Trophoblast cell (in vitro differentiated cells and primary cell): ENCODE data around the gene COBL.

Experiments used
- DNase-seq, 2 donors: peaks; one replicate each; pipeline ENCODE4 v3.0.0-alpha.2; 2016
- H2AFZ ChIP-seq: 2 replicates; pipeline ENCODE4 v1.6.1; 2013; ENCODE audit warnings: low read length, moderate library complexity, mild to moderate bottlenecking; ENCODE audit not compliant: insufficient read depth, poor library complexity
- H2AK5ac ChIP-seq: 2 replicates; pipeline ENCODE4 v1.6.1; 2013; ENCODE audit warnings: mild to moderate bottlenecking, low read length
- H2BK120ac ChIP-seq: 2 replicates; pipeline ENCODE4 v1.6.1; 2013; ENCODE audit warnings: low read length, mild to moderate bottlenecking, moderate library complexity; ENCODE audit not compliant: insufficient read depth, poor library complexity
- H2BK12ac ChIP-seq: 2 replicates; pipeline ENCODE4 v1.6.1; 2013; ENCODE audit warnings: mild to moderate bottlenecking, low read length, moderate library complexity
- H2BK5ac ChIP-seq: 2 replicates; pipeline ENCODE4 v1.6.1; 2013; ENCODE audit warnings: low read length, low read depth, moderate library complexity, mild to moderate bottlenecking; ENCODE audit not compliant: poor library complexity
- H3K14ac ChIP-seq: 2 replicates; pipeline ENCODE4 v1.6.1; 2013; ENCODE audit warnings: mild to moderate bottlenecking, low read length
- H3K18ac ChIP-seq: 2 replicates; pipeline ENCODE4 v1.6.1; 2013; ENCODE audit warnings: mild to moderate bottlenecking, low read length
- H3K23ac ChIP-seq: 2 replicates; pipeline ENCODE4 v1.6.1; 2013; ENCODE audit warnings: low read length
- H3K27ac ChIP-seq: 2 replicates; pipeline ENCODE4 v1.5.1; 2013; ENCODE audit warnings: low read depth, mild to moderate bottlenecking, inconsistent platforms, low read length, moderate library complexity
- H3K27me3 ChIP-seq: 2 replicates; pipeline ENCODE4 v1.6.1; 2013; ENCODE audit warnings: inconsistent platforms, mild to moderate bottlenecking, low read length, moderate library complexity; ENCODE audit not compliant: insufficient read depth
- H3K36me3 ChIP-seq, 2 experiments: 1 replicate in 1 of 2; 2 replicates in 1 of 2; pipeline ENCODE4 v1.6.1; 2013; ENCODE audit warnings: low read length in 2 of 2, mild to moderate bottlenecking in 2 of 2, moderate library complexity in 1 of 2; ENCODE audit not compliant: insufficient read depth in 2 of 2, control insufficient read depth in 1 of 2
- H3K4ac ChIP-seq: 2 replicates; pipeline ENCODE4 v1.6.1; 2013; ENCODE audit warnings: low read depth, mild to moderate bottlenecking, low read length, moderate library complexity
- H3K4me1 ChIP-seq, 2 experiments: 1 replicate in 1 of 2; 2 replicates in 1 of 2; pipeline ENCODE4 v1.6.1; 2013; ENCODE audit warnings: low read length in 2 of 2, mild to moderate bottlenecking in 2 of 2, moderate library complexity in 1 of 2; ENCODE audit not compliant: insufficient read depth in 2 of 2, control insufficient read depth in 1 of 2
- H3K4me2 ChIP-seq: 2 replicates; pipeline ENCODE4 v1.6.1; 2013; ENCODE audit warnings: inconsistent platforms, mild to moderate bottlenecking, low read length, moderate library complexity
- H3K4me3 ChIP-seq: 2 replicates; pipeline ENCODE4 v1.5.1; 2013; ENCODE audit warnings: mild to moderate bottlenecking, low read depth, low read length, inconsistent platforms
- H3K79me1 ChIP-seq: one replicate; pipeline ENCODE4 v1.6.1; 2013; ENCODE audit warnings: low read length
- H3K79me2 ChIP-seq: 2 replicates; pipeline ENCODE4 v1.6.1; 2013; ENCODE audit warnings: low read length, mild to moderate bottlenecking; ENCODE audit not compliant: control insufficient read depth, insufficient read depth, poor library complexity
- H3K9ac ChIP-seq: 2 replicates; pipeline ENCODE4 v1.6.1; 2013; ENCODE audit warnings: mild to moderate bottlenecking, low read length
- H3K9me3 ChIP-seq: 2 replicates; pipeline ENCODE4 v1.6.1; 2013; ENCODE audit warnings: low read depth, mild to moderate bottlenecking, control low read depth, inconsistent platforms, low read length; ENCODE audit not compliant: insufficient read depth
- H4K12ac ChIP-seq: 2 replicates; pipeline ENCODE4 v1.6.1; 2013; ENCODE audit warnings: low read depth, mild to moderate bottlenecking, low read length, moderate library complexity
- H4K8ac ChIP-seq: 2 replicates; pipeline ENCODE4 v1.6.1; 2013; ENCODE audit warnings: low read depth, mild to moderate bottlenecking, low read length, moderate library complexity
- H4K91ac ChIP-seq: one replicate; pipeline ENCODE4 v1.6.1; 2013; ENCODE audit warnings: low read depth, mild to moderate bottlenecking, low read length, moderate library complexity
- WGBS: extraction: QIAGEN DNeasy Blood & Tissue Kit; methylation state at CpG from one replicate; pipeline ENCODE4 v1.1.7; 2013; ENCODE audit warnings: missing lambda C conversion rate; ENCODE audit not compliant: insufficient read length, insufficient coverage; ENCODE audit errors: extremely low coverage; 5-methylcytosine and 5-hydroxymethylcytosine counted together

The COBL gene

DNA sequence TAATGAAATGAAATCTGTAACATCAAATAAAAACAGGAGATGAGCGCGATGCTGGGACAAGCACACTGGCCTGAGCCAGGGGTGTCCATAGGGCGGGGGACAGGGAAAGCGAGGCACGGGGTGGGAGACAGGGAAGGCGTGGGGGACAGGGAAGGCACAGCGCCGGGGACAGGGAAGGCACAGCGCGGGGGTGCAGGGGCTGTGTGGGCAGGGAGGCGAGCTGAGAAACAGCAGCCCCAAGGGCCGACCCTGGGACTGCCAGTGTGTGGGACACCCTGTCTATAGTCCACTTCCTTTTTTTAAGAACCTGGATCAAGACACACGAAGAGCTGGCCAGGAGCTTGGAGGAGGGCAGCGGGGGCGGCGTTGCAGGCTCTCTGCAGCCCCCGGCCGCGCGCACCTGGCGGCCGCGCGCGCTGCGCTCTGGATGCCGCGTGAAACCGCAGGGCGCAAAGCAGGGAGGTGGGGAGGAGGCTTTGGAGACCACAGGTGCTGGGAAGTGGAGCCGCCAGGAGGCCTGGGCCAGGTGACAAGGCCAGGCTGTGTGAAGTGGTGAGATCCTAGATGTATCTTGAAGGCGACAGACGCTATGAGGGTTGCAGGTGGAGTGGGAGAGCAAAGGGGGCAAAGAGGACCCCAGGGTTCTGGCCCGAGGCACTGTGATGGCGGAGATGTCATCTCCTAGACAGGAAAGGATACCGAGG lies 157.7 kb downstream of the COBL start:
- H3K9me3 ChIP-seq: peaks cover 1% of the 10 kb centered on the region
- DNase-seq: no peak
- H3K27ac ChIP-seq: no peak overlapping the region
- H2BK120ac ChIP-seq: no peak overlapping the region
- no peaks in the 10 kb centered on the region for H3K79me1 ChIP-seq
- no peak overlapping the region for H3K4me3 ChIP-seq
- no peak overlapping the region for H2BK5ac ChIP-seq
- H3K4ac ChIP-seq: no peak overlapping the region
- H2AFZ ChIP-seq: no peak overlapping the region
- H3K4me2 ChIP-seq: no peak overlapping the region
- no peak overlapping the region for H2AK5ac ChIP-seq
- H4K91ac ChIP-seq: no peak overlapping the region
- H4K12ac ChIP-seq: no peak overlapping the region
- H3K14ac ChIP-seq: no peak overlapping the region
- no peaks in the 10 kb centered on the region for H3K36me3 ChIP-seq
- no peak overlapping the region for H3K23ac ChIP-seq
- H4K8ac ChIP-seq: no peak overlapping the region
- H3K9ac ChIP-seq: no peak overlapping the region
- no peaks in the 10 kb centered on the region for H3K4me1 ChIP-seq
- H3K18ac ChIP-seq: no peak overlapping the region
- no peaks in the 10 kb centered on the region for H3K27me3 ChIP-seq
- no peak overlapping the region for H2BK12ac ChIP-seq
- no CpG with 5 or more reads among the region's 36 CpGs for WGBS
- no peaks in the 10 kb centered on the region for H3K79me2 ChIP-seq

DNA sequence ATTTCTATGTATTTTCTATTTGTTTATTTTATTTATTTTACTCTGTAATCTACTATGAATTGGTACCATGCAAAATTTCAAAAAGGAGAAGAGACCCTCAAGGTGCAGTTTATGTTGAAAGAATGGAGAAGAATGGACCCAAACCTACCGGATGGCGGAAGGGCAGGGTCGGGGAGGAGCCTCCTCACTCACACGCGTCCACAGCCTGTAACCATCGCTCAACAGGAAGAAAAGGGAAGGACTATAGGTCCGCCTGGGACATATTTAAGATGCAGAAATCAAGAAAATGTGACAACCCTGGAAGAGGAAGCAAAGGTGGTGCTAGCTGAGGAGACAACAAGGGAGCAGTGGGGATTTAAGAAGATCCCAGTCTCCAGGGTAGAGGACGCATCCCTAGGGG lies 158.4 kb downstream of the COBL start:
- Histone ChIP-seq H4K91ac (no peak overlapping the region), H3K14ac (no peak overlapping the region), H3K18ac (no peak overlapping the region), H3K4me1 (no peaks in the 10 kb centered on the region), H3K36me3 (no peaks in the 10 kb centered on the region), H4K12ac (no peak overlapping the region), H3K9me3 (peaks cover 3% of the 10 kb centered on the region), H3K4me2 (no peak overlapping the region), H3K79me2 (no peaks in the 10 kb centered on the region), H3K27ac (no peak overlapping the region), H3K23ac (no peak overlapping the region), H3K27me3 (no peaks in the 10 kb centered on the region), H2AFZ (no peak overlapping the region), H4K8ac (no peak overlapping the region), H2BK12ac (no peak overlapping the region), H2AK5ac (no peak overlapping the region), H3K9ac (no peak overlapping the region), H3K4me3 (no peak overlapping the region), H3K4ac (no peak overlapping the region), H2BK120ac (no peak overlapping the region), H2BK5ac (no peak overlapping the region), H3K79me1 (no peaks in the 10 kb centered on the region)
- WGBS: no CpG with 5 or more reads among the region's 8 CpGs
- no peak for DNase-seq

DNA sequence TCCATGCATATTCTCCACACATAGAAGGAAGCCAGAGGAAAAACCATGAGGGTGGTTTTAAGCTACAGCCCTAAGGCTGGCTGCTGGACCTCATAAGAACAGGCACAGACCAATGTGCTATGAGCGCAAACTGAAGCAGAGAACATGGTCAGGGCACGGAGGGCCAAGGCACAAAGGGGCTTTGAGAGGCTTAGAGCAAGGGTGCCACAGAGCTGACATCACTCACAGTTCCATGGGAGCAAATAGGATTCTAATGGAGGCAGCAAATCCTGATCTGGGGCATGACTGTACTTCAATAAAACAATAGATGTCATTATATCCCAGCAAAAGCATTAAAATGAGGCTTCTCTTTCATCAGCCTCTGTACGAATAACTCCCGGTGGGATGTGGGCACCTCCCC lies 162.4 kb downstream of the COBL start:
- no peak overlapping the region for H3K14ac ChIP-seq
- no peak overlapping the region for H4K12ac ChIP-seq
- H2AFZ ChIP-seq: no peak overlapping the region
- no peak overlapping the region for H2BK120ac ChIP-seq
- no peak overlapping the region for H2BK5ac ChIP-seq
- H3K4me3 ChIP-seq: no peak overlapping the region
- no peaks in the 10 kb centered on the region for H3K79me1 ChIP-seq
- no peak overlapping the region for H2AK5ac ChIP-seq
- no peak for DNase-seq
- H3K18ac ChIP-seq: no peak overlapping the region
- no peaks in the 10 kb centered on the region for H3K27me3 ChIP-seq
- no peak overlapping the region for H3K23ac ChIP-seq
- H2BK12ac ChIP-seq: no peak overlapping the region
- no peak overlapping the region for H4K91ac ChIP-seq
- H3K27ac ChIP-seq: no peak overlapping the region
- no peak overlapping the region for H3K4me2 ChIP-seq
- H3K4me1 ChIP-seq: no peaks in the 10 kb centered on the region
- no peak overlapping the region for H3K9ac ChIP-seq
- no CpG with 5 or more reads among the region's 4 CpGs for WGBS
- no peak overlapping the region for H3K4ac ChIP-seq
- H3K79me2 ChIP-seq: no peaks in the 10 kb centered on the region
- no peak overlapping the region for H4K8ac ChIP-seq
- peaks cover 4% of the 10 kb centered on the region for H3K9me3 ChIP-seq
- no peaks in the 10 kb centered on the region for H3K36me3 ChIP-seq

DNA sequence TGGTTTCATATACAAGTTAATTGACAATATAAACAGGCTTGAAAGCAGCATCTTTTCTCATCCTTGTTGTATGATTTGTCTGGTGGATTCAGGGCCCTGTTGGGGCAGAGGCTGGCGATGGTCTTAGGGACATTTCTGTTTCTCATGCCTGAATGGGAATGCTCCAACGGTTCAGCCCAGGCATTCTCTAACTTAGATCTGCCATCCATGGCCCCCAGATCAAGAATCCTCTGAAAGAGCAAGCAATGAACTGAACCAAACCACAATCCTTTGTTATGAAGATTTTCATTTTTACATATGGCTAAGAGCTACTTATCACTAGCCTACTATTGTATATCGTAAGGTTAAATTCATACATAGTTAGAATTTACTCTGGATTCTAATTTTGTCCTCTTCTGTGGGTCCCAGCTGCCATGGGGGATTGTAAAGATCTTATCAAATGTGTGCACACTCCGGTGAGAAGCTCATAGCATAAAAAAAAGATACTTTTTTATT lies 163.9 kb downstream of the COBL start:
- H3K79me1 ChIP-seq: no peaks in the 10 kb centered on the region
- H4K91ac ChIP-seq: no peak overlapping the region
- no peak overlapping the region for H3K27ac ChIP-seq
- no peak overlapping the region for H3K14ac ChIP-seq
- no peak overlapping the region for H2BK5ac ChIP-seq
- H3K36me3 ChIP-seq: no peaks in the 10 kb centered on the region
- no peaks in the 10 kb centered on the region for H3K27me3 ChIP-seq
- no peak overlapping the region for H3K4me3 ChIP-seq
- H3K9me3 ChIP-seq: peaks cover 13% of the 10 kb centered on the region
- H3K18ac ChIP-seq: no peak overlapping the region
- H4K8ac ChIP-seq: no peak overlapping the region
- H2BK120ac ChIP-seq: no peak overlapping the region
- no peak overlapping the region for H3K4ac ChIP-seq
- H3K23ac ChIP-seq: no peak overlapping the region
- DNase-seq: no peak
- no peak overlapping the region for H2AFZ ChIP-seq
- no peak overlapping the region for H3K4me2 ChIP-seq
- WGBS: no CpG with 5 or more reads among the region's 4 CpGs
- H2BK12ac ChIP-seq: no peak overlapping the region
- no peaks in the 10 kb centered on the region for H3K4me1 ChIP-seq
- H3K79me2 ChIP-seq: no peaks in the 10 kb centered on the region
- H3K9ac ChIP-seq: no peak overlapping the region
- H4K12ac ChIP-seq: no peak overlapping the region
- H2AK5ac ChIP-seq: no peak overlapping the region
